Measurements from ENCODE around the gene CDH13.

CDH13 gene

DNA sequence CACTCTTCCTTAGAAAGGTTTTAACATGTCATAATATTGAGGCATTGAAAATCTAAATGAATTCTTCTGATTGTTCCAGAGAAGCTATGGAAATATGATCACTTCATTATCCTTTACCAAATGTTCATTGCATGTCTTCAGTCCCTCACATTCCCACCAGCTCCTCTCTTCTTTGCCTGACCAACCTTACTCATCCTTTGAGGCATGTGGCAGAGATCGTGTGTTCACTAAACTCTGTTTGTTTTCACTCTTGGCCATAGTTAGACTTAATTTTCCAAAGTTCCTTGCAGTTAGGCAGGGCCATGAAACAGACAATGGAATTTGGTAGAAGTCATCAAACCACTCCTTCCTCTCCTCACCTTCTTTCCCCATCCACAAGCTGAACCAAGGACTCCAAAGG lies 914.5 kb downstream of the CDH13 start:
- TF ChIP-seq, protein P1, sequence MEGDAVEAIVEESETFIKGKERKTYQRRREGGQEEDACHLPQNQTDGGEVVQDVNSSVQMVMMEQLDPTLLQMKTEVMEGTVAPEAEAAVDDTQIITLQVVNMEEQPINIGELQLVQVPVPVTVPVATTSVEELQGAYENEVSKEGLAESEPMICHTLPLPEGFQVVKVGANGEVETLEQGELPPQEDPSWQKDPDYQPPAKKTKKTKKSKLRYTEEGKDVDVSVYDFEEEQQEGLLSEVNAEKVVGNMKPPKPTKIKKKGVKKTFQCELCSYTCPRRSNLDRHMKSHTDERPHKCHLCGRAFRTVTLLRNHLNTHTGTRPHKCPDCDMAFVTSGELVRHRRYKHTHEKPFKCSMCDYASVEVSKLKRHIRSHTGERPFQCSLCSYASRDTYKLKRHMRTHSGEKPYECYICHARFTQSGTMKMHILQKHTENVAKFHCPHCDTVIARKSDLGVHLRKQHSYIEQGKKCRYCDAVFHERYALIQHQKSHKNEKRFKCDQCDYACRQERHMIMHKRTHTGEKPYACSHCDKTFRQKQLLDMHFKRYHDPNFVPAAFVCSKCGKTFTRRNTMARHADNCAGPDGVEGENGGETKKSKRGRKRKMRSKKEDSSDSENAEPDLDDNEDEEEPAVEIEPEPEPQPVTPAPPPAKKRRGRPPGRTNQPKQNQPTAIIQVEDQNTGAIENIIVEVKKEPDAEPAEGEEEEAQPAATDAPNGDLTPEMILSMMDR (IDR thresholded peaks at IDR 0.05; ENCODE audit: control insufficient read depth, extremely low read depth, insufficient read depth): no peak
- no peak for DNase-seq (ENCODE audit: low read depth)
- no peak overlapping the region for H3K4me3 ChIP-seq (ENCODE audit: low read depth, low read length)

DNA sequence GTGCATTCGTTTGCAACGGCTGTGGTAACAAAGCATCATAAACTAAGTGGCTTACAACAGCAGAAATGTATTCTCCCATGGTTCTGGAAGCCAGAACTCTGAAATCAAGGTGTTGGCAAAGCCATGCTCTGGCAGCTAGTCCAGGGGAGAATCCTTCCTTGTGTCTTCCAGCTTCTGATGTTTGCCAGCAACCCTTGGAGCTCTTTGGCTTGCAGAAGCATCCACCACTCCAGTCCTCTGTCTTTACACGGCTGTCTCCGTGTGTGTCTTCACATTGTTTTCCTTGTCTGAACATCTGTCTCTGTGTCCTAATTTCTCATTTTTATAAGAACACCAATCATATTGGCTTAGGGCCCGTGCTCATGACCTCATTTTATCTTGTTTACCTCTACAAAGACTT lies 915.7 kb downstream of the CDH13 start:
- H3K4me3 ChIP-seq (ENCODE audit: low read depth, low read length): no peak overlapping the region
- no peak for DNase-seq (ENCODE audit: low read depth)
- TF ChIP-seq, protein P1 (IDR thresholded peaks at IDR 0.05; ENCODE audit: control insufficient read depth, extremely low read depth, insufficient read depth): no peak

DNA sequence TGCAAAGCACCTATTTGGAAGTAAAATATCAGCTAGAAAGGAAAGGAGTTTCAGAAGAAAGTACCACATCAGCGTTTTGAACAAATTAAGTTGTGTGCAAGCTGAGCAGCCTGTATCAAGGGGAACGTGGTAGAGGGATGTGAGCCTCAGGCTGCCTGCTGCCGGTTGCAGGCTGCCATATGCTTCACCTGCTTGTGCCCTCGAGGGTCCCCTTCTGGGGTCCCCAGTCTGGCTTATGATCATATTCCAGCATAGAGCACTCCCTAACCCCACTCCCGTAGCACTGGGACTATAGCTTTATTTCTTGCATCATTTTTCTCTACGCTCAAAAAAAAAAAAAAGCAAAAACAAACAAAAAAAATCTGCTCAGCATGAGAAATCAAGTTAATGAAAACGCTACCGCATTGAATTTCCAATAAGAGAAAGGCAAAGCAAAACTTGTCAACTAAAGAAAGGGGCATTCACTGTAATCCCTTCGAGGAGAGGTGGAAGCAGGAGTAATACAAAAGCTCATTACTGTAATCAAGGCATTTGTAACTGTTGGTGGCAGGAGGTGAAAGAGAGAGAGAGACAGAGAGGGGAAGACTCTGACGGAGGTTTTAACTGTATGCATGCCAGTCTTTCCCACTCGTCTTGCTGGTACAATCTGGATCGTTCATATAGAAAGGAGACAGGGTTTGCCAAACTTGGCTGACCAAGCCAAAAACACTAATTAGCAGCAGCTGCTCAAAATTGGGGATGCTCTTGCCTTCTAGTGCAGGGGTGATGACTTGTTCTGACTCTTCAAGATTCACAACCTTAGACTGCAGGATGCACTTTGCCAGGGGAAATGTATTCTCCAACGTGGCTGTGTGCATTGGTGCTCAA lies 922.8 kb downstream of the CDH13 start:
- no peak for DNase-seq (ENCODE audit: low read depth)
- TF ChIP-seq, protein P1 (IDR thresholded peaks at IDR 0.05; ENCODE audit: control insufficient read depth, extremely low read depth, insufficient read depth): no peak
- H3K4me3 ChIP-seq (ENCODE audit: low read depth, low read length): no peak overlapping the region

DNA sequence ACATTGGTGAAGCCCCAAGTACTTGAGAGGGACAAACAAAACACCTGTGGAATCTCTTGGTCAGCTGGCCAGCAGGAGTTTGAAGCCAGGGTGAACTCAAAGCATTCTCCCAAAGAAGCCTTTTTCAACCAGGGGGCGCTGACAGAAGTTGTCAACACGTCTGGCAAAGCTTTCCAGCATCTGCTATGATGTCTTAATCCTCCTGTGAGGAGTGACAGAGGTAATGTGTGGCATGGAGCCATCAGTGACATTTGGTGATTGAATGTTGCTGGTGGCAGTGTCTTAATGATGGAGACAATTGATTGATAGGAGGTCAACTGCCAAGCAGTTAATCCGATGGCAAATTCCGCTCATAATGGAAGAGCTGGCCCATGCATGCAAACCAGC lies 923.4 kb downstream of the CDH13 start:
- H3K4me3 ChIP-seq (ENCODE audit: low read depth, low read length): no peak overlapping the region
- DNase-seq (ENCODE audit: low read depth): no peak
- TF ChIP-seq, protein P1 (IDR thresholded peaks at IDR 0.05; ENCODE audit: control insufficient read depth, extremely low read depth, insufficient read depth): no peak

DNA sequence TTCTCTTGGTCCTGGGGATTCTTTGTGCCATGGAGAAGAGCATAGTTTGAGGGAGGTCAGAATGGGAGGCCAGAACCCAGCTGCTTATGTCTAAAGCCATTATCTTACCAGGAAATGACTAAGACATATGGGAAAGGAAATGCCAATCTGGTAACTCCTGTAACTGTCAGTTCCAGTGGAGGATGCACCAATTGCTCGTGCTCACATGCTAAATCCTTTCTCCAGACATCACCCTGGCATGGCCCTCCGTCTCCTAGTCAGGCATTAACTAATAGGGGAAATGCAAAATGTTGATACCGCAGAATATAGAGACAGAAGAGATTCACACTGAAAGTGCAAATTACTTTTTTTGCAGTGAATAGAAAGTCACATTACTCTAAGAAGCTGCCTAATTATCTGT lies 925.5 kb downstream of the CDH13 start:
- TF ChIP-seq, protein P1 (IDR thresholded peaks at IDR 0.05; ENCODE audit: control insufficient read depth, extremely low read depth, insufficient read depth): no peak
- no peak overlapping the region for H3K4me3 ChIP-seq (ENCODE audit: low read depth, low read length)
- no peak for DNase-seq (ENCODE audit: low read depth)

DNA sequence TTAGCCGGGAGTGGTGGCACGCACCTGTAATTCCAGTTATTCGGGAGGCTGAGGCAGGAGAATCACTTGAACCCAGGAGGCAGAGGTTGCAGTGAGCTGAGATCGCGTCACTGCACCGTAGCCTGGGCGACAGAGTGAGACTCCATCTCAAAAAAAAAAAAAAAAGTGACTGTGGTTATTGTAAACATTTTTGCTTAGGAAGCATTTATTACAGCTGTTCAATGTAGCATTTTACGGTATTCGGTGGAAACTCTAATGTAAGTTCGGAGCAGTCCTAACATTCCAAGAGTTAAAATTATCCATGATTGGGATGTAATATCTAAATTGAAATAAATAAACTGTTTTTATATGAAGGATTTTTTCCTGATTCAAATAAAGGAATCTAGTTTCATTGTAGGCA lies 926.2 kb downstream of the CDH13 start:
- no peak overlapping the region for H3K4me3 ChIP-seq (ENCODE audit: low read depth, low read length)
- no peak for DNase-seq (ENCODE audit: low read depth)
- TF ChIP-seq, protein P1 (IDR thresholded peaks at IDR 0.05; ENCODE audit: control insufficient read depth, extremely low read depth, insufficient read depth): no peak

DNA sequence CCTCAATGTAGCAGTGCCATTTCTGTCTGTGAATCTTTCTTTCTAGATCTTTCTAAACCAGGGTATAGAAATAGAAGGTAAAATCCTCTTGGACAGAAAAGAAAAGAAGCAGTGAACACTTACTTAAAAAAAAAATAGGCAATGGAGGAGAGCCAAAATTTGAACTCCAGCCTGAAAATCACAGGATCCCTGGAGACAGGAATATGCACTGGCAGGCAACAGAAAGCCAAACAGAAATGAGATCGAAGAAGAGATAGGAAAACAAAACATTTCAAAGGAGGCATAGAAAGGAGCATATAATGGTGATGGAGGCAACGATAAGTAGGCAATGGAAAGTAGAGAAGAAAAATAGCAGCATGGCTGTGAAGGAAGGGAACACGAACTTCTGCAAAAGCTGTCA lies 927.3 kb downstream of the CDH13 start:
- no peak for DNase-seq (ENCODE audit: low read depth)
- TF ChIP-seq, protein P1 (IDR thresholded peaks at IDR 0.05; ENCODE audit: control insufficient read depth, extremely low read depth, insufficient read depth): no peak
- H3K4me3 ChIP-seq (ENCODE audit: low read depth, low read length): no peak overlapping the region

All from LNCaP clone FGC (cell line).